Activated naive CD8-positive, alpha-beta T cell treated with anti-CD3 and anti-CD28 coated beads for 36 hours (primary cell): ENCODE measurements around the gene UPK2. TPM values are rescaled to one million over a fixed set of nuclear protein-coding genes. Genes with fewer than 3 reads are reported as not detected.
"Not testable (repeated sequence)": the region's sequence is repeated elsewhere in the genome, so short reads cannot be mapped to it uniquely, and the experiment has no call there.

Experiments
- DNase-seq: peaks from one replicate; pipeline ENCODE4 v3.0.0; 2021
- H3K27ac Mint-ChIP-seq: one replicate; pipeline ENCODE4 v1.8.0; 2022; ENCODE audit warnings: mild to moderate bottlenecking, moderate library complexity, mixed read lengths
- H3K27me3 Mint-ChIP-seq: one replicate; pipeline ENCODE4 v1.8.0; 2022; ENCODE audit warnings: mild to moderate bottlenecking, mixed read lengths
- H3K36me3 Mint-ChIP-seq: one replicate; pipeline ENCODE4 v1.8.0; 2021; ENCODE audit warnings: mild to moderate bottlenecking, mixed read lengths
- H3K4me1 Mint-ChIP-seq: one replicate; pipeline ENCODE4 v1.8.0; 2021; ENCODE audit warnings: mixed read lengths
- H3K4me3 Mint-ChIP-seq: one replicate; pipeline ENCODE4 v1.8.0; 2022; ENCODE audit warnings: mild to moderate bottlenecking, moderate library complexity, mixed read lengths
- H3K9me3 Mint-ChIP-seq: one replicate; pipeline ENCODE4 v1.8.0; 2022; ENCODE audit warnings: mixed read lengths
- total RNA-seq, 2 experiments: library from RNA; stranded (reverse); gene quantifications; one replicate each; pipeline ENCODE4 v1.2.3, GENCODE V29; 2021

UPK2 gene
- total RNA-seq, 2 experiments from 2014 or later, result 0.48 to 0.49 TPM

DNA sequence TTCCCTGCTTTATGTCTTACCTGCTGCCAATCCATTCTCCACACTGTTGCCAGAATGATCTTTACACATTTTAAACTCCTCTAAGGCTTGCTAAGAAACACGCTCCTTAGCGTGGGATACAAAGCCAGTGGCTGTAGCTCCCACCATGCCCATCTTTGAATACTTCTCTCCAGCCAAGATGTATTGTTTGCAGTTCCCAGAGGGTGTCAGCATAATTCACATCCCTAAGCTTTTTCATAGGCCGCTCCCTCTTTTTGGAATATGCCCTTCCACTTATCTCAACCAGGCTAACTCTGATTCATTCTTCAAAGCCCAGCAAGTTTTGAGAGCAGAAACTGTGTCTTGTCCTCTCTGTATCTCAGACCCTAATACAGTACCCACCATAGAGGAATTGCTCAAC is 8.1 kb upstream of the UPK2 start:
- Mint-ChIP-seq H3K36me3 (no peaks in the 10 kb centered on the region), H3K4me3 (no peak overlapping the region), H3K27me3 (no peaks in the 10 kb centered on the region), H3K4me1 (peaks cover 4% of the 10 kb centered on the region), H3K9me3 (no peaks in the 10 kb centered on the region), H3K27ac (no peak overlapping the region)
- DNase-seq, result no peak

DNA sequence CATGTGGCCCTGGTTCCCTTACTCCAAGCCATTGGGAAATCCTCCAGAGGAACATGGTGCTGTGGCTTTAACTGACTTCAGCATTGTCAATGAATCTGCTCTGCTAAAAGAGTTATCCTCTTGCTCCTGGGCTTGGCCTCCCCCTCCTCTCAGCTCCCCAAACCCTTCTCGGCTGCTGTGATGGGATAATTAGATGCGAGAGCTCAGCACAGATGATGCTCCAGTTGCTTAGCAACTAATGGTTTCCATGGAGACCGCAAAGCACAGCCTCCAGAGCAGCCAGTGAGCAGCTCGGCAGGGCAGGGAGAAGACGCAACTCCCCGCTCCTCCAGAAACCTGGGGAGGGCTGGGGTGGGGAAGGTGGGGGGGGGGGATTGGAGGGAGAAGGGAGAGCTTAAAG is 2.8 kb upstream of the UPK2 start:
- no peaks in the 10 kb centered on the region for H3K9me3 Mint-ChIP-seq
- no peak overlapping the region for H3K4me3 Mint-ChIP-seq
- no peaks in the 10 kb centered on the region for H3K27me3 Mint-ChIP-seq
- peaks cover 6% of the 10 kb centered on the region for H3K4me1 Mint-ChIP-seq
- no peak overlapping the region for H3K27ac Mint-ChIP-seq
- DNase-seq, result no peak
- H3K36me3 Mint-ChIP-seq, result no peaks in the 10 kb centered on the region

DNA sequence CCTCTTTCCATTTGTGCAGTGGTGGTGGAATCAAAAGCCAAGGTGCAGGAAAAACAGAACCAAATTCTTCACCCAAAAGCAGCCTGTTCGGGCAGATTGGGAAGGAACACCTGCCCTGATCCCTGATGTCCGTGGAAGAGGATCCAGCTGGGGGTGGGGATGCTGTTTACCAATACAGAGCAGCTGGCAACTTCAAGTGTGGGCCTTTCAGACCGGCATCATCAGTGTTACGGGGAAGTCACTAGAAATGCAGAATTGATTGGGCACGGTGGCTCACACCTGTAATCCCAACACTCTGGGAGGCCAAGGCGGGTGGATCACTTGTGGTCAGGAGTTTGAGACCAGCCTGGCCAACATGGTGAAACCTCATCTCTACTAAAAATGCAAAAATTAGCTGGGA is 2.1 kb upstream of the UPK2 start:
- H3K36me3 Mint-ChIP-seq, H3K27ac Mint-ChIP-seq, H3K9me3 Mint-ChIP-seq, H3K27me3 Mint-ChIP-seq, DNase-seq, H3K4me1 Mint-ChIP-seq, H3K4me3 Mint-ChIP-seq: not testable (repeated sequence)

DNA sequence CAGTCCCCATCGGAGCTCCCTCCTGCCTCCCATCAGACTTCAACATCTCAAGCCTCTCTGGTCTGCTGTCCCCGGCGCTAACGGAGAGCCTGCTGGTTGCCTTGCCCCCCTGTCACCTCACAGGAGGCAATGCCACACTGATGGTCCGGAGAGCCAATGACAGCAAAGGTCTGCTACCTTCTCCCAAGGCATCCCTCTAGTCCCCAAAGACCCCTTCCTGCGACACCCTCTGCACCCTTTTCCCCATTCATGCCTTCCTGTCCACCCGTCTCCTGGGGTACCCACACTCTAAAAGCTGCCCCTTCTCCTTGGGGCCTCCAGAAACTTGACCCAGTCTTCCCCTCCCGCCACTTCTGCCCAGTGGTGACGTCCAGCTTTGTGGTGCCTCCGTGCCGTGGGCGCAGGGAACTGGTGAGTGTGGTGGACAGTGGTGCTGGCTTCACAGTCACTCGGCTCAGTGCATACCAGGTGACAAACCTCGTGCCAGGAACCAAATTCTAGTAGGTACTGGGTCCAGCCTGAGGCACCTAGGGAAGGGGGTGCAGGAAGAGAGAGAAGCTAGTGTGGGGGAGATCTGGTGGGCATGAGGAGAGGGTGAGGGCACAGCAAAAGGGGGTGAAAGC is 860 bp downstream of the UPK2 start:
- H3K27ac Mint-ChIP-seq, result no peak overlapping the region
- DNase-seq, result no peak
- H3K4me3 Mint-ChIP-seq, result no peak overlapping the region
- H3K27me3 Mint-ChIP-seq, result no peaks in the 10 kb centered on the region
- H3K4me1 Mint-ChIP-seq, result peaks cover 6% of the 10 kb centered on the region
- H3K9me3 Mint-ChIP-seq, result no peaks in the 10 kb centered on the region
- no peaks in the 10 kb centered on the region for H3K36me3 Mint-ChIP-seq

DNA sequence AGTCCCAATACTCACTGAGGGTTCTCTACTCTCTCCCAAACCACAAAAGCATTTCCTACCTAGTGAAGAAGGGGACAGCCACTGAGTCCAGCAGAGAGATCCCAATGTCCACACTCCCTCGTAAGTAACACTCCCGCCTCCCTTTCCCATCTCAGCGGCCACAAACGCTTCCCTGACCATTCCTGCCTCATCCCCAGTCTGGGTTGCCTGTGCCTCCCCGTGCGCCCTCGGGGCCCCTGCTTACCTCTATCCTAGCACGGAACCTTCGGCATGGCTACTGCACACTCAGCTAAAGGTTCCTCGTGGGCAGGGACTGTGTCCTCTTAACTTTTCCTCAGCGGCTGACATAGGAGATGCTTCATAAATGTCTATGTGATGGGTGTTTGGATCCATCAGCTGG is 1.5 kb downstream of the UPK2 start:
- DNase-seq, result no peak
- Mint-ChIP-seq H3K27me3 (no peaks in the 10 kb centered on the region), H3K9me3 (no peaks in the 10 kb centered on the region), H3K4me1 (peaks cover 6% of the 10 kb centered on the region), H3K36me3 (no peaks in the 10 kb centered on the region), H3K4me3 (no peak overlapping the region), H3K27ac (no peak overlapping the region)

DNA sequence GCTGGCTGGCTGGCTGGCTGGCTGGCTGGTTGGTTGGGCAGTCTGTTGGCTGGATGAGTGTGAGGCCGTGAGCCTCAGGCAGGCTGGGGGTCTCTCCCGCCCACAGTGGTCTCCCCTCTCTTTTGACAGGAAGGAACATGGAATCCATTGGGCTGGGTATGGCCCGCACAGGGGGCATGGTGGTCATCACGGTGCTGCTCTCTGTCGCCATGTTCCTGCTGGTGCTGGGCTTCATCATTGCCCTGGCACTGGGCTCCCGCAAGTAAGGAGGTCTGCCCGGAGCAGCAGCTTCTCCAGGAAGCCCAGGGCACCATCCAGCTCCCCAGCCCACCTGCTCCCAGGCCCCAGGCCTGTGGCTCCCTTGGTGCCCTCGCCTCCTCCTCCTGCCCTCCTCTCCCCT is 1.9 kb downstream of the UPK2 start:
- H3K27me3 Mint-ChIP-seq, result no peaks in the 10 kb centered on the region
- no peaks in the 10 kb centered on the region for H3K36me3 Mint-ChIP-seq
- H3K4me3 Mint-ChIP-seq, result no peak overlapping the region
- peaks cover 6% of the 10 kb centered on the region for H3K4me1 Mint-ChIP-seq
- DNase-seq, result no peak
- H3K27ac Mint-ChIP-seq, result no peak overlapping the region
- no peaks in the 10 kb centered on the region for H3K9me3 Mint-ChIP-seq

DNA sequence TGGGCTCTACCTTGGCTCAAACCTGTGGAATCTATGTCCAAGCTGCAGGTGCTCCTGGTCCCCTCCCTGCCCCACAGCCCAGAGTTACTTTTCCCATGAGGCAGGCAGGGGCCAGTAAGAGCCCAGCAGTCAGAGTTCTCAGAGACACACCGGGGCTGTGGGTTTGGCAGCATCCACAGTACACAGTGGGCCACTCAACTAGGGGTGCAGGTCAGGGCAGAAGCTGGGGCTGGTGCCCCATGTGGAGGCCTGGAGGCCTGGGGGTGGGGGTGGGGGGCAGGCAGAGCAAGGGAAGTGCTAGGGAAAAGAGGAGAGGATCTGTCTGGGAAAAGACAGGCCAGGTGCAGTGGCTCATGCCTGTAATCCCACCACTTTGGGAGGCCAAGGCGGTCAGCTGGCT is 2.5 kb downstream of the UPK2 start:
- H3K27me3 Mint-ChIP-seq, result no peaks in the 10 kb centered on the region
- no peaks in the 10 kb centered on the region for H3K9me3 Mint-ChIP-seq
- H3K36me3 Mint-ChIP-seq, result no peaks in the 10 kb centered on the region
- peaks cover 6% of the 10 kb centered on the region for H3K4me1 Mint-ChIP-seq
- H3K4me3 Mint-ChIP-seq, result no peak overlapping the region
- H3K27ac Mint-ChIP-seq, result no peak overlapping the region
- no peak for DNase-seq

DNA sequence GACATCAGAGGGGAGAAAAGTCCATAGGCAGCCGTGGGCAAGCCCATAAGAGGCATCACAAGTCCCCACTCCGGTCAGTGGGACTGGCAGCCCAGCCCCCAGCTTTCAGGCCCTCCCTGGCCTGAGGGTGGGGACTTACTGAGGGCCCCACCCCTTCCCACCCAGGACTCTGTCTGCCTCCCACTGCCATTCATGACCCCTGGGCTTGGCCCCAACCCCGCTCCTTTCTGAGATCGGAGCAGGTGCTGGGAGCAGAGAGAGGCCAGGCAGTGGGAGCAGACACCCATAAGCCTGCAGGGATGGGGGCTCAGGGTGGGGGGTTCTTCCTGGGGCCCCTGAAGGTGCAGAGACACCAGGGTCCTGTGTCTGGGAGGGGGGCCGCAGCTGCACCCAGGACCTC is 5.1 kb downstream of the UPK2 start:
- Mint-ChIP-seq H3K4me3 (no peak overlapping the region), H3K27me3 (no peaks in the 10 kb centered on the region), H3K36me3 (no peaks in the 10 kb centered on the region), H3K4me1 (peaks cover 6% of the 10 kb centered on the region), H3K27ac (no peak overlapping the region), H3K9me3 (no peaks in the 10 kb centered on the region)
- DNase-seq, result no peak

DNA sequence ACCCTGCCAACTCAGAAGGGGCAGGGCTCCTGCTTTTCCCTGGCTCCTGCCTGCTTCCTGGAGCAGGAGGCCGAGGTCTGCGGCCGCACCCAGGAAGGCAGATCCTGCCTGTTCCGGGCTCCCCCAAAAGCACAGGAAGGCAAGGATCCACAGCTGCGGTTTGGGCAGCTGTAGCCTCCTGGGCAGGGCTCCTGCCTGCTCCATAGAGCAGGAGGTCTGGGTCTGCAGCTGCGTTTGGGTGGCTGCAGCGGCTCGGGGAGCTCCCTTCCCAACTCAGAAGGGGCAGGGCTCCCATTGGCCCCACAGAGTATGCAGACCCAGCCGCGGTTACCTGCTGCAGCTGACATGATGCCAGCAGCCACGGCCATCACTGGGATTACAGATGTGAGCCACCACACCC is 5.5 kb downstream of the UPK2 start:
- no peaks in the 10 kb centered on the region for H3K9me3 Mint-ChIP-seq
- H3K27ac Mint-ChIP-seq, result no peak overlapping the region
- no peak for DNase-seq
- no peaks in the 10 kb centered on the region for H3K27me3 Mint-ChIP-seq
- peaks cover 2% of the 10 kb centered on the region for H3K4me1 Mint-ChIP-seq
- no peaks in the 10 kb centered on the region for H3K36me3 Mint-ChIP-seq
- no peak overlapping the region for H3K4me3 Mint-ChIP-seq

DNA sequence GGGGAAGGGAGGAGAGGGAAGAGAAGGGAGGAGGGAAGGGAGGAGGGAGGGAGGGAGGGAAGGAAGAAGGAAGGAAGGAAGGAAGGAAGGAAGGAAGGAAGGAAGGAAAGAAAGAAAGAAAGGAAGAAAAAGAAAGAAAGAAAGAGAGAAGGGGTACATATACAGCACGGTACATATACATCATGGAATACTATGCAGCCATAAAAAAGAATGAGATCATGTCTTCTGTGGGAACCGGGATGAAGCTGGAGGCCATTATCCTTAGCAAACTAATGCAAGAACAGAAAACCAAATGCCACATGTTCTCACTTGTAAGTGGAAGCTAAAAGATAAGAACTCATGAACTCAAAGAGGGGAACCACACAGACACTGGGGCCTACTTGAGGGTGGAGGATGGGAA is 13.4 kb downstream of the UPK2 start:
- not testable (repeated sequence) for DNase-seq, H3K9me3 Mint-ChIP-seq, H3K4me1 Mint-ChIP-seq, H3K27ac Mint-ChIP-seq, H3K4me3 Mint-ChIP-seq, H3K36me3 Mint-ChIP-seq
- H3K27me3 Mint-ChIP-seq, result peaks cover 18% of the 10 kb centered on the region

DNA sequence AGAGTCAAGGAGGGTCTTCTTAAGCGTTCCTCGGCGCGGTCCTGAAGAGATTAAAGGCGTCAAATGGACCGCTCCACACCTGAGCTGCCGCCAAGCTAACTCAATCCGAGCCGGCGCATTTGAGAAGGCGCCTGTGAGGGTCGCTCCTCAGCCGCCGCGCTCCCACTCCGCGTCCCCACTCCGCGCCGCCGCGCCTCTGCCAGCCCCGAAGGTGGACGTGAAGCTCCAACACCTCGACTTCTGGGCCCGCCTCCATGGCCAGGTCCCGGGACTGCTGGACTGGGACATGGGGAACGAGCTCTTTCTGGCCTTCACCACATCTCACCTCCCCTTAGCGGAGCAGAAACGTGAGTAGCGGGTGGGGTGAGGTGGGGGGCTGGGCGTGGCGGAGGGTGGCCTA is 15.5 kb downstream of the UPK2 start, which contains the start of gene FOXR1:
FOXR1 (plus strand) TSS at position 116 of the 400 bp plus-strand sequence; CDS start at position 287, 171 bp downstream.
- Mint-ChIP-seq H3K4me3 (no peak within 1 kb of the TSS), H3K27me3 (peaks cover 18% of the 10 kb centered on the region)

DNA sequence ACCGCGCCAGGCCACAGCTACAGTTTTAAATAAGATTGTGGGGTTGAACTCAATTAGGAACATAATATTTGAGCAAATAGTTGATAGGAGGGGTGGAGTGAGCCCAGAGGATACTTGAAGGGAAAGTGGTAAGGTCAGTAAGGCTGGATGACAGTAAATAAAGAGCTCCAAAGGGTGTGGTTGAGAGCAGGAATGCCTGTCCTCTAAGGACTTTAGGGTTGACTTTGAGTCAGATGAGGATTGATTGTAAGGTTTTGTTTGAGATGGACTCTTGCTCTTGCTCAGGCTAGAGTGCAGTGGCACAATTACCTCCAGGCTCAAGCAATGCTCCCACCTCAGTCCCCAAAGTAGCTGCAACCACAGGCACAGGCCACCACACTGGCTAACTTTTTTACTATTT is 17.9 kb downstream of the UPK2 start:
- Mint-ChIP-seq H3K4me1 (no peaks in the 10 kb centered on the region), H3K36me3 (no peaks in the 10 kb centered on the region), H3K27ac (no peak overlapping the region), H3K9me3 (no peaks in the 10 kb centered on the region), H3K4me3 (no peak overlapping the region), H3K27me3 (peaks cover 18% of the 10 kb centered on the region)
- DNase-seq, result no peak

More for the DNA sequence above, 15.5 kb downstream of the UPK2 start, which contains the start of gene FOXR1:
- DNase-seq, result no peak
- Mint-ChIP-seq H3K4me1 (no peaks in the 10 kb centered on the region), H3K9me3 (no peaks in the 10 kb centered on the region), H3K27ac (no peak within 1 kb of the TSS), H3K36me3 (no peaks in the 10 kb centered on the region)

DNA sequence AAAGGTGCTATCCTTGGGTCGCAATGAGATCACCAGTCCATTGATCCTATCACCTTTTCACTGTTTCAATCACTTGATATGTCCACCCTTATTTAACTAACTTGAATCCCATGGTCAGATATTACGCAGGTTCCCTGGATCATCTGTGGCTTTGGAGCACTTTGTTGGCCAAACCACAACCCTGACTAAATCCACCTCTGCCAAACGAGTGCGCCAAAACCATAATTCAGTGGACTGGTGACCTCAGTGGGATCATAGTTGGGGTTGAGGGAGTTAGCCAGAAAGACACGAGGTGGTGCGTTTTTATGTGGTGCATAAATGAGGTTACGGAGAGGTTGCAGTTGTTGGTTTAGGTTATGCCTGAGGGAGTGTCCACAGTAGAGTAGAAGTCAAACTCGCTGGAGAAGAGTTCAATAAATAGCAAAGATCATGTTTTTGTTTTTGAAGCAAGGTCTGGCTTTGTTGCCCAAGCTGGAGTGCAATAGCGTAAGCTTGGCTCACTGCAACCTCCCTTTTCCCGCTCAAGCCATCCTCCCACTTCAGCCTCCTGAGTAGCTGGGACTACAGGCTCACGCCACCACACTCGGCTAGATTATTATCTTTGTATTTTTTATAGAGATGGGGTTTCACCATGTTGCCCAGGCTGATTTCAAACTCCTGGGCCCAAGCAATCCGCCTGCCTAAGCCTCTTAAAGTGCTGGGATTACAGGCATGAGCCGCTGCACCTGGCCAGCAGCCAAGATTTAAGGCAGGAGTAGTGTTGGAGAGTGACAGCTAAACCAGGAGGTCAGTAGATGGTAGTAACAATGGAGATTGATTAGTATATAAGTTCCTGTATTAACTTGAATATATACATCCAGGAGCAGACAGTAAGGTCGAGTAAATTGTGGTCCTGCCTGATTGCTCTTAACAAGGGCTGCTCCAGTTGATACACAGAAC is 19.9 kb downstream of the UPK2 start:
- Mint-ChIP-seq H3K27me3 (peaks cover 6% of the 10 kb centered on the region), H3K4me3 (no peak overlapping the region), H3K4me1 (peaks cover 3% of the 10 kb centered on the region), H3K27ac (no peak overlapping the region), H3K9me3 (no peaks in the 10 kb centered on the region), H3K36me3 (no peaks in the 10 kb centered on the region)
- DNase-seq, result no peak

DNA sequence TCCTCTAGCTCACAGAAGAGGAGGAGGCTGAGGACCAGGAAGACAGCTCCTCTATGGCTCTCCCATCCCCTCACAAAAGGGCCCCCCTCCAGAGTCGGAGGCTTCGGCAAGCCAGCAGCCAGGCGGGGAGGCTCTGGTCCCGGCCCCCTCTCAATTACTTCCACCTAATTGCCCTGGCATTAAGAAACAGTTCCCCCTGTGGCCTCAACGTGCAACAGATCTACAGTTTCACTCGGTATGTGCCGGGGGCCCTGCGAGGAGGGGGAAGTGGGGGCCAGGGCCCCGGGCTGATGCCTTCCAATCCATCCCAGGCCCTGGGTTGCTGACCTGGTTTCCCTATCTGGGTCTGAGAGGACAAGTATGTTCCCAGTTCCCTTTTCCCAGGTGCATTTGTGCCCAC is 23.3 kb downstream of the UPK2 start:
- H3K27me3 Mint-ChIP-seq, result no peaks in the 10 kb centered on the region
- no peaks in the 10 kb centered on the region for H3K9me3 Mint-ChIP-seq
- DNase-seq, result no peak
- peaks cover 3% of the 10 kb centered on the region for H3K4me1 Mint-ChIP-seq
- H3K36me3 Mint-ChIP-seq, result no peaks in the 10 kb centered on the region
- no peak overlapping the region for H3K4me3 Mint-ChIP-seq
- H3K27ac Mint-ChIP-seq, result no peak overlapping the region

DNA sequence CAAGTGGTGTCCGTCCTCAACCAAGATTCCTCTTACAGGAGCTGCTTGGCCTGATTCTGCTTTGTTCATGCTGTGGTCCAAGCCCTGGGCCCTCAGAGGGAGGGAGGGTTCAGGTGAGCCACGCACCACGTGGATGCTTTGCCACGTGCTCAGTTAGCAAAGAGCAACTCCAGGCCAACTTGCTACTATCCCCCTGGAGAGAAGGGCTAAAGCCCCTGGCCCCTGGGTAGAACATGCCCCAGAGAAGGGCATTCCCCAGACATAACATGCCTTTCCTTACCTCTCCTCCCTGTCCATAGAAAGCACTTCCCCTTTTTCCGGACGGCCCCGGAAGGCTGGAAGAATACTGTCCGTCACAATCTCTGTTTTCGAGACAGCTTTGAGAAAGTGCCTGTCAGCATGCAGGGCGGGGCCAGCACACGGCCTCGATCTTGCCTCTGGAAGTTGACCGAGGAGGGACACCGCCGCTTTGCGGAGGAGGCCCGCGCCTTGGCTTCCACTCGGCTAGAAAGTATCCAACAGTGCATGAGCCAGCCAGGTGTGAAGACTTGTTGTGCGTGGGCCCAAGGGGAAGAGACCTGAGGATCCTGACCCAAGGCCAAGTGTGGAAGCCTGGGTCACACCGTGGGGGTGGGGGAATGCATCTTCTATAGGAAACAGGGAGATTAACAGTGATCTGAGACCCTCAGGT is 24.2 kb downstream of the UPK2 start:
- no peak overlapping the region for H3K4me3 Mint-ChIP-seq
- no peaks in the 10 kb centered on the region for H3K27me3 Mint-ChIP-seq
- DNase-seq, result no peak
- H3K9me3 Mint-ChIP-seq, result no peaks in the 10 kb centered on the region
- no peak overlapping the region for H3K27ac Mint-ChIP-seq
- H3K36me3 Mint-ChIP-seq, result no peaks in the 10 kb centered on the region
- H3K4me1 Mint-ChIP-seq, result peaks cover 3% of the 10 kb centered on the region
